NCI-H748 treated with DMSO at 0.1 percent for 48 hours (cell line): ENCODE results near the gene COL5A2.

ENCODE experiments used
- DNase-seq: peaks from one replicate; lab custom pipeline; 2025; lab: John Stamatoyannopoulos, UW

COL5A2 gene

GRCh38 chr2:189049709-189050164, 129.8 kb downstream of the COL5A2 start:
- DNase-seq = no peak

GRCh38 chr2:189048189-189048588, 131.4 kb downstream of the COL5A2 start:
- no peak for DNase-seq

GRCh38 chr2:189047171-189047888, 132.2 kb downstream of the COL5A2 start:
- no peak for DNase-seq

DNA sequence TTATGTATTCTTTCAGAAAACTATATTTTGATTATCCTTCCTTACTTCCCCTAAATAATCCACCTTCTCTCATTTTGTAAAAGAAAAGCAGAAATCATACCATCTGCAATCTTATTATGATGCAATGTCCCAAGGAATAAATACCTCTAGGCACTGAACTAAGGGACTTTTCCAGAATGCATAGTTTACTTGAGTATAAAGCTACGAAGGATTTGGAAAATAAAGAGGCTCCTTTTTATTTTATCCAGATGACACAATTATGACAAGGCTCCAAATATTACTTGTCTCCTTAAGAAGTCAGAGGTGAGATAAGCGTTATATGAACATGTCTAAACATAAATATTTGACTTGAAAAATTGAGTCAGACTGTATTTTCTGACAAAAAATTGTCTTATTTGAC, 133.2 kb downstream of the COL5A2 start:
- DNase-seq = no peak

DNA sequence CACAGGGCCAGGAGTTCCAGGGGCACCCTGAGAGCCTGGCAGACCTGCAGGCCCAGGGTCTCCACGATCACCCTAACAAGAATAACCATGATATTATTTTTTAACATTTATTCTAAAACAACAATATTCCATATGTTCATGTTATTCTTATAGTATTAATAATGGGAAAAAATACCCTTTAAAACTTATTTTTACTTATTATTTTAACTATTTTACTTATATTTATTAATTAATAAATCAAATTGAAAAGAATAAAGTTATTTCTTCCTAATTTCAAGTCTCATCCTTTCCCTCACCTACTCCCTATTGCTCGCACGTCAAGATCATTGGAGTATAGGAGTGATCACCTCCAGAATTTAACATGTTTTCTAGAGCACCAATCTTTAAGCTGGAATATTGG, 133.7 kb downstream of the COL5A2 start:
- no peak for DNase-seq

DNA sequence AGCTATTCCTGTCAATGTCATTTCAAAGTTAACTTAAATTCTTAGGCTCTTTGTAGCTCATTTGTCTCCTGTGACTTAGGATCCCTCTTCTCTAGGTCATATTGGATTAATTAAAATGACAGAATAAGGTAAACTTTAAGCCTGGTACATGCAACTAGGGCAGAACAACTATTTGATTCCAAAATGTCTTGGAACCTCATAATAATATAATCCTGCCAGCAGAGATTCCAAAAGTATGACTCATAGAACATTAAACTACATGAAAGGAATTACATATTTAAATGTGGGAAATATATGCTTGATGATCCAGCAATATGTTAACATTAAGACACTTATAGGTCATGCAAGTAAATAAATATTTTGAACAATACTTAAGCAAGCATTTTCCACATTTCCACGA, 142.0 kb downstream of the COL5A2 start:
- DNase-seq = no peak

GRCh38 chr2:189024901-189025618, 154.5 kb downstream of the COL5A2 start:
- DNase-seq = no peak

DNA sequence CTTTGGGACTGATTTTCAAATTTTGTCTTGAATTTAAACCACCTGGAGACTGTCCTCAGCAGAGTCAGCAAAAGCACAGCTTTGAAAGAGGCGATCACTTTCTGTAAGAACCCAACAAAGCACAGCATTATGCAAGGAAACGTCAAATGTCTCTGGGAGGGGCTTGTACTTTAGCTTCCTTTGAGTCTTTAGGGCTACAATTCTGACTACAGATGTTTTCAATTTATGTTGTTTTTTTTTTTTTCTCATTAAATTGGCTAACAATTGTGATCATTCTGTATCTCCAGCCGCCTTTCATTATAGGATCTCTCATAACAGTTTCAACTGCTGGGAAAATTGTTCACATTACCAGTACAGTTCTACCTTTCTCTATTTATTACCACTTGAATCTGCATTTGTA, 157.1 kb downstream of the COL5A2 start:
- DNase-seq = no peak

GRCh38 chr2:189022053-189022481, 157.5 kb downstream of the COL5A2 start:
- no peak for DNase-seq

- DNase-seq = no peak
Observed at GRCh38 chr2:189020179-189020578, 159.4 kb downstream of the COL5A2 start.

GRCh38 chr2:189018631-189019030, 160.9 kb downstream of the COL5A2 start:
- DNase-seq = no peak

GRCh38 chr2:189016311-189016861, 163.2 kb downstream of the COL5A2 start:
- no peak for DNase-seq

- DNase-seq = no peak
Observed at GRCh38 chr2:189015359-189015758, 164.2 kb downstream of the COL5A2 start.

DNA sequence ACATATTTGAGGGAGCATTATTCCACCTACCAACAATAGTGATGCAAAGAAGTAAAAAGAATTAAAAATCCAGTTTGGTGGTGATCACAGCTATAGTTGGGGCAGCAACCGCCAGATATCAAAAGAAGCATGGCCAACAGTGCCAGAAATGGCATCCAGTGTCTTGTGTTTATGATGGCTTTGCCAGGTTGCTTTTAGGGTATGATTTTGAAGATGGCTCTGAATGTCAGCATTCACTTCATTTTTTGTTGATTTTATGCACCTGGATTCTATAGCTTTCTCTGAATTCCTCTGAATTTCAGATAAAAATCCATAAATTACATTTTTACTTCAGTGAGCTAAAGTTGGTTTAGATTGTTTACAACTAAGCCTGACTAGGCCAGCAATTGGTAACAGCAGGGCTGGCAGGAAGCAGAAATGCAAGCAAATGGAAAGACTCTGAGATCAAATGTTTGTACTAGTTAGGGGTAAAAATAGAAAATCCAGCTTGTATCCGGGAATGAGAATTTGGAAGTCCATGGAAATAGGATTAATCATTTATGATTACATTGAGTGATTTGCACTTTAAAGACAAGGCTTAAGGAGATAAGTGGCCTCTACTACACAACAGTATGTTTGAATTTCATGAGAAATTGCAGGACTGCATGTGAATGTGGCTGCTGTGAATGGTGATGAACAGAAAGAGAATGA, 165.0 kb downstream of the COL5A2 start:
- DNase-seq = no peak

- no peak for DNase-seq
Observed at GRCh38 chr2:189013671-189014448, 165.7 kb downstream of the COL5A2 start.

- DNase-seq = no peak
Observed at GRCh38 chr2:189013031-189013430, 166.5 kb downstream of the COL5A2 start.

- DNase-seq = no peak
Observed at GRCh38 chr2:189012351-189012750, 167.2 kb downstream of the COL5A2 start.

- no peak for DNase-seq
Observed at GRCh38 chr2:189010536-189010935, 169.0 kb downstream of the COL5A2 start.

- peak; percentile 32 for DNase-seq
Observed at GRCh38 chr2:189008555-189009262, 170.9 kb downstream of the COL5A2 start.

DNA sequence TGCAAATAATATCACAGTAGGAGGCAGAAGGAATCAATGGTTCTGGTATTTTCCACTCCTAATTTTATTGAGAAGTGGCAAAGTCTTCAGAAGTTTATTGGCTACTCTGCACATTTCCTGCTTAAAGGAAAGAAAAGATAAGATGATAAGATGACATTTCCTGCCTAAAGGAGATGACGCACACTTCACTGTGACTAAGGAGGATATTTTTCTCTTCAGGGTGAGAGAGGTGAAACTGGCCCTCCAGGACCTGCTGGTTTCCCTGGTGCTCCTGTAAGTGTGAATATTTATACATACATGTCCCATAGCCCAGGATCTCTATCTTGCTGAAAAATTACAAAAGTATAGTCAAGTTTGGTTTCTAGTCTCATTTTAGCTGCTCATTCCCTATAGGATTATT, 177.5 kb downstream of the COL5A2 start:
- no peak for DNase-seq

GRCh38 chr2:189000221-189000620, 179.3 kb downstream of the COL5A2 start:
- DNase-seq = no peak
